B cell (primary cell): Measurements from ENCODE around the gene UTP25. TPM values are rescaled to one million over a fixed set of nuclear protein-coding genes. Genes with fewer than 3 reads are reported as not detected.

Experiments used
- ATAC-seq: fragments of 200-7000 bp; cut with Tn5 transposase; one replicate; pipeline ENCODE4 v1.10.0; 2021; ENCODE audit warnings: low read depth, mild to moderate bottlenecking, moderate number of reproducible peaks, moderate library complexity
- CTCF ChIA-PET: fragments of 350-600 bp; sonication (Branson Sonifier 250); formaldehyde crosslinking; loops from one replicate; lab custom pipeline; 2021; ENCODE audit warnings: antibody characterized with exemption, inconsistent platforms; lab: Charles Lee
- POLR2A ChIA-PET: fragments of 350-600 bp; sonication (Branson Sonifier 250); formaldehyde crosslinking; loops from one replicate; lab custom pipeline; 2021; ENCODE audit warnings: antibody characterized with exemption; lab: Charles Lee
- DNase-seq: peaks from one replicate; pipeline ENCODE4 v3.0.0; 2013
- H2AFZ ChIP-seq: 2 replicates; pipeline ENCODE4 v1.6.1; 2012; ENCODE audit warnings: mild to moderate bottlenecking, low read depth, low read length; ENCODE audit not compliant: insufficient read depth, poor library complexity, severe bottlenecking
- H3K27ac ChIP-seq, 2 donors: 1 replicate in 1 of 2; 2 replicates in 1 of 2; pipeline ENCODE4 v1.5.1; 2012 to 2013; ENCODE audit warnings: low read length in 2 of 2, mild to moderate bottlenecking in 2 of 2, moderate library complexity in 1 of 2
- H3K27me3 ChIP-seq, 4 experiments: fragments of 200-600 bp in 1 of 4; sonication (generic) in 1 of 4; replicated peaks in 1 of 4; 1 replicate in 2 of 4; 2 replicates in 2 of 4; pipeline versions ENCODE4 v1.6.1 to v1.7.0; 2013 to 2016; ENCODE audit warnings: low read length in 3 of 4, mild to moderate bottlenecking in 2 of 4, mixed read lengths in 1 of 4, moderate library complexity in 1 of 4; ENCODE audit not compliant: insufficient read depth in 4 of 4, control insufficient read depth in 3 of 4; ENCODE audit errors: control extremely low read depth in 1 of 4
- H3K36me3 ChIP-seq, 2 experiments: replicated peaks in 1 of 2; 1 replicate in 1 of 2; 2 replicates in 1 of 2; pipeline versions ENCODE4 v1.6.1 to v1.7.1; 2013; ENCODE audit warnings: low read length in 1 of 2; ENCODE audit not compliant: insufficient read depth in 2 of 2, control insufficient read depth in 1 of 2; ENCODE audit errors: control extremely low read depth in 1 of 2, extremely low read depth in 1 of 2
- H3K4me1 ChIP-seq, 2 donors: fragments of 200-600 bp in 1 of 2; sonication (generic) in 1 of 2; 1 replicate in 1 of 2; 2 replicates in 1 of 2; pipeline versions ENCODE4 v1.5.1 to v1.6.1; 2013 to 2017; ENCODE audit warnings: low read length in 2 of 2; ENCODE audit not compliant: control insufficient read depth in 2 of 2, insufficient read depth in 2 of 2
- H3K4me2 ChIP-seq: replicated peaks from 2 replicates; pipeline ENCODE3; 2012; ENCODE audit warnings: mild to moderate bottlenecking, low read depth, low read length; ENCODE audit not compliant: poor library complexity, severe bottlenecking
- H3K4me3 ChIP-seq, 5 experiments: fragments of 200-600 bp in 1 of 5; sonication (generic) in 1 of 5; 1 replicate in 3 of 5; 2 replicates in 2 of 5; pipeline versions ENCODE4 v1.5.1 to v1.7.0; 2011 to 2016; ENCODE audit warnings: low read length in 4 of 5, mild to moderate bottlenecking in 4 of 5, low read depth in 2 of 5, control low read depth in 1 of 5, moderate library complexity in 1 of 5; ENCODE audit not compliant: insufficient read depth in 1 of 5; ENCODE audit errors: control extremely low read depth in 1 of 5, extremely low read depth in 1 of 5
- H3K79me2 ChIP-seq: fragments of 200-600 bp; sonication (generic); one replicate; pipeline ENCODE4 v1.6.0; 2016; ENCODE audit warnings: low read length; ENCODE audit not compliant: control insufficient read depth, insufficient read depth
- H3K9ac ChIP-seq: fragments of 200-600 bp; sonication (generic); 2 replicates; pipeline ENCODE4 v1.6.1; 2017; ENCODE audit warnings: mild to moderate bottlenecking, low read length, moderate library complexity
- H3K9me3 ChIP-seq, 3 donors: one replicate each; pipeline versions ENCODE4 v1.6.1 to v1.7.1; 2013; ENCODE audit warnings: low read length in 2 of 3; ENCODE audit not compliant: control insufficient read depth in 2 of 3, insufficient read depth in 1 of 3; ENCODE audit errors: control extremely low read depth in 1 of 3
- H4K20me1 ChIP-seq: 2 replicates; pipeline ENCODE4 v1.6.0; 2012; ENCODE audit warnings: mild to moderate bottlenecking, low read length; ENCODE audit not compliant: insufficient read depth, control insufficient read depth, poor library complexity, severe bottlenecking
- H3K27ac Mint-ChIP-seq: one replicate; pipeline ENCODE4 v1.8.0; 2021; ENCODE audit warnings: mixed read lengths
- H3K27me3 Mint-ChIP-seq: one replicate; pipeline ENCODE4 v1.8.0; 2021; ENCODE audit warnings: mixed read lengths
- H3K4me1 Mint-ChIP-seq: one replicate; pipeline ENCODE4 v1.8.0; 2021; ENCODE audit warnings: mixed read lengths
- H3K4me3 Mint-ChIP-seq: one replicate; pipeline ENCODE4 v1.8.0; 2021; ENCODE audit warnings: mixed read lengths
- H3K9me3 Mint-ChIP-seq: one replicate; pipeline ENCODE4 v1.8.0; 2022; ENCODE audit warnings: mixed read lengths; ENCODE audit not compliant: insufficient read depth
- CTCF ChIP-seq: fragments of 200-600 bp; IDR thresholded peaks from one replicate; pipeline ENCODE4 v1.8.0; 2022; ENCODE audit warnings: antibody characterized with exemption, mild to moderate bottlenecking
- EZH2 ChIP-seq: IDR thresholded peaks from 2 replicates; pipeline ENCODE4 v1.6.1; 2012; ENCODE audit warnings: borderline replicate concordance, low read depth, mild to moderate bottlenecking, moderate library complexity, low read length; ENCODE audit not compliant: insufficient read depth, poor library complexity, severe bottlenecking
- WGBS: methylation state at CpG from one replicate; pipeline ENCODE4 v1.1.5; 2013; ENCODE audit warnings: missing lambda C conversion rate; ENCODE audit not compliant: insufficient coverage; 5-methylcytosine and 5-hydroxymethylcytosine counted together
- intact Hi-C: fragments of 100-400 bp; cut with micrococcal nuclease; formaldehyde crosslinking; loops from one replicate; pipeline ENCODE4 v1.10.0; 2022
- polyA plus RNA-seq: library from polyadenylated mRNA; depleted of rRNA; stranded (reverse); fragments of >200 nt; gene quantifications from 2 replicates; pipeline ENCODE4 v1.2.3, GENCODE V29; 2012
- total RNA-seq, 2 donors: library from RNA; stranded (reverse); fragments of 120-200 nt in 1 of 2; gene quantifications; 1 replicate in 1 of 2; 2 replicates in 1 of 2; pipeline versions ENCODE4 v1.2.3 to v1.2.4, GENCODE V29; 2013 to 2022

Gene UTP25
- total and polyA plus RNA-seq, 2 donors (not counting 1 experiment from before 2014, with no cell fraction given), result 6.2 to 16.6 TPM

DNA sequence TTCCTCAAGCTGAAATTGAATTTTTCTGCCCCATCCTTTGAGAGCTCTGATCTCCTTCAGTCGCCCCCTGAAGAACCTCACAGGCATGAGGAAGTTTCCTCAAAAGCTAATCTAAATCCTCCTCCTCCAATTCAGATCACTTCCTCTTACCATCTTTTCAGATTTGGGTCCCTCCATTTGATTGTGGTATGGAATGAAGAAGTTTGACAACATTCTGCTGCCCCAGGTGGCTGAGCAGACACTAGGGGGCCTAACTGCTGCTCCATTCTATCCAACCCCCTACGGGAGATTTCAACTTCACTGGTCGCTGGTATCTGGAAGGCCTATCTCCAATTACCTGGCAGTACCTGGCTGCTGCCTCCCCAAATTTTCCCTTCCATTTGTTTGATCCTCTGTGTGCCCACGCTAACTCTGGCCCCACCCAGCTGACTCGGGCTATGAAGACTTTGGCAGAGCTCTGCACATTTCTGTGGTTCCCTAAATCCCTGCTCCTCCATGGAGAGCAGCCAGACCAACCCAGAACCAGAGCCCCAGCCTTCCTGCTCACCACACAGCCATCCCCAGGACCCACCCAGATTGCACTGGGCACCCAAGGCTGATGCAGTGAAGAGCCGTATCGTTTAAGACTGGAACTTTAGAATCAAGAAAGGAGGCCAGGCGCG lies 29.7 kb upstream of the UTP25 start:
- POLR2A ChIA-PET, result no interaction called here
- no peaks in the 10 kb centered on the region for H4K20me1 ChIP-seq
- intact Hi-C loops, result no loop called here
- no peaks in the 10 kb centered on the region for H3K36me3 ChIP-seq
- no peak overlapping the region for H3K4me2 ChIP-seq
- TF ChIP-seq CTCF (no peak), EZH2 (no peak)
- H3K27ac Mint-ChIP-seq, result no peak overlapping the region
- H3K4me1 ChIP-seq, result no peaks in the 10 kb centered on the region
- no peak overlapping the region for H2AFZ ChIP-seq
- no peak overlapping the region for H3K9ac ChIP-seq
- CTCF ChIA-PET, result interaction anchor here (0.8 to 1.0 kb wide), 2 partner anchors 25 to 29 kb away, joined by 3 to 4 read pairs; partner anchors contain the start of gene UTP25
- no peak for DNase-seq
- no peak for ATAC-seq
- H3K27me3 ChIP-seq, result peaks cover 0 to 24% (median 14%) of the 10 kb centered on the region in 4 experiments
- no peak overlapping the region for H3K27ac ChIP-seq
- peaks cover 30% of the 10 kb centered on the region for H3K27me3 Mint-ChIP-seq
- no peaks in the 10 kb centered on the region for H3K9me3 ChIP-seq
- no peaks in the 10 kb centered on the region for H3K4me1 Mint-ChIP-seq
- no peaks in the 10 kb centered on the region for H3K9me3 Mint-ChIP-seq
- 88% methylated on average over 8 of the region's 9 CpGs for WGBS
- H3K4me3 Mint-ChIP-seq, result no peak overlapping the region
- H3K4me3 ChIP-seq, result no peak overlapping the region
- H3K79me2 ChIP-seq, result no peaks in the 10 kb centered on the region
